ENCODE results near the gene F13A1.

Gene F13A1

GRCh38 chr6:6319952-6320811 is at the start of gene F13A1:
Gene F13A1, minus strand, starts transcription at chr6:6320662. Its CDS starts 1,998 bp downstream, at chr6:6318664.
- DNase-seq: no peak

- DNase-seq: no peak
These were observed 48.2 kb upstream of the F13A1 start for GRCh38 chr6:6368684-6369052.

GRCh38 chr6:6368040-6368683 is 47.7 kb upstream of the F13A1 start:
- no peak for DNase-seq

- no peak for DNase-seq
These were observed 46.3 kb upstream of the F13A1 start for GRCh38 chr6:6366803-6367202.

GRCh38 chr6:6365242-6365641 is 44.8 kb upstream of the F13A1 start:
- no peak for DNase-seq

- DNase-seq: no peak
These were observed 41.8 kb upstream of the F13A1 start for GRCh38 chr6:6362056-6362840.

GRCh38 chr6:6357530-6357929 is 37.1 kb upstream of the F13A1 start:
- no peak for DNase-seq

GRCh38 chr6:6357032-6357431 is 36.6 kb upstream of the F13A1 start:
- DNase-seq: no peak

GRCh38 chr6:6352772-6353171 is 32.3 kb upstream of the F13A1 start:
- no peak for DNase-seq

- no peak for DNase-seq
These were observed 31.1 kb upstream of the F13A1 start for GRCh38 chr6:6351511-6352025.

- no peak for DNase-seq
These were observed 30.2 kb upstream of the F13A1 start for GRCh38 chr6:6350696-6351095.

- no peak for DNase-seq
These were observed 27.8 kb upstream of the F13A1 start for GRCh38 chr6:6348256-6348655.

- no peak for DNase-seq
These were observed 26.1 kb upstream of the F13A1 start for GRCh38 chr6:6346427-6347023.

GRCh38 chr6:6333501-6333900 is 13.0 kb upstream of the F13A1 start:
- DNase-seq: no peak

GRCh38 chr6:6332811-6333244 is 12.4 kb upstream of the F13A1 start:
- no peak for DNase-seq

GRCh38 chr6:6331946-6332601 is 11.6 kb upstream of the F13A1 start:
- no peak for DNase-seq

GRCh38 chr6:6331393-6331792 is 10.9 kb upstream of the F13A1 start:
- no peak for DNase-seq

- DNase-seq: no peak
These were observed 9.9 kb upstream of the F13A1 start for GRCh38 chr6:6330407-6330806.

GRCh38 chr6:6328451-6328850 is 8.0 kb upstream of the F13A1 start:
- DNase-seq: no peak

- no peak for DNase-seq
These were observed 2.9 kb upstream of the F13A1 start for GRCh38 chr6:6323352-6323751.

- DNase-seq: no peak
These were observed 439 bp upstream of the F13A1 start for GRCh38 chr6:6320901-6321300.
